ENCODE measurements around the gene CLEC4C. TPM values are rescaled to one million over a fixed set of nuclear protein-coding genes. Genes with fewer than 3 reads are reported as not detected.
"Not testable (repeated sequence)": the region's sequence is repeated elsewhere in the genome, so short reads cannot be mapped to it uniquely, and the experiment has no call there.

CLEC4C gene
- total and polyA plus RNA-seq, 10 of the 15 experiments (the other 5 are each of a cell fraction or from before 2014, with no cell fraction given): 0.38 to 12.2 (median 4.6) TPM

- no peaks in the 10 kb centered on the region for H3K79me2 ChIP-seq (ENCODE audit: control insufficient read depth, insufficient read depth, low read length)
- DNase-seq (ENCODE audit: low read depth, low spot score) (no peak), FAIRE-seq (no peak), ATAC-seq (no peak)
- no peaks in the 10 kb centered on the region for H3K4me1 ChIP-seq (ENCODE audit: control insufficient read depth, insufficient read depth, low read length)
- H3K27ac ChIP-seq (ENCODE audit: control insufficient read depth, insufficient read depth): no peak overlapping the region
- WGBS (ENCODE audit: insufficient coverage, insufficient replicate concordance, low lambda C conversion rate, missing lambda C conversion rate): 3% methylated on average over 5 of the region's 5 CpGs
- H3K9ac ChIP-seq (ENCODE audit: control insufficient read depth, insufficient read depth, low read length): no peak overlapping the region
- RAD21 ChIA-PET (ENCODE audit: unreplicated experiment): no interaction called here
- TF ChIP-seq BCL11A (IDR thresholded peaks at IDR 0.05; ENCODE audit: low read depth, low read length): no peak
- no peak for TF ChIP-seq ZBTB33 (IDR thresholded peaks at IDR 0.05)
- no peak for TF ChIP-seq HCFC1 (IDR thresholded peaks at IDR 0.05; ENCODE audit: low read length)
- CTCF ChIA-PET: no interaction called here
- POLR2A ChIA-PET: no interaction called here
- H2AFZ ChIP-seq (ENCODE audit: control insufficient read depth, low read depth, low read length): no peak overlapping the region
- H4K20me1 ChIP-seq (ENCODE audit: control insufficient read depth, insufficient read depth): no peaks in the 10 kb centered on the region
- no TSS peak for BruUV-seq (replicated peaks)
- in situ Hi-C loops (cut with MboI) (no loop called here), intact Hi-C loops (cut with micrococcal nuclease; ENCODE audit: unreplicated experiment) (no loop called here)
- H3K27me3 ChIP-seq (replicated peaks in 1 of 2; ENCODE audit: control insufficient read depth in 2 of 2, insufficient read depth in 2 of 2, low read length in 1 of 2): no peaks in the 10 kb centered on the region; a peak in 1 of 4 replicates
- H3K4me3 ChIP-seq: no peak overlapping the region
- SMC1A ChIA-PET (ENCODE audit: uncharacterized antibody, unreplicated experiment): no interaction called here
- H3K36me3 ChIP-seq (ENCODE audit: control insufficient read depth in 2 of 2, insufficient read depth in 2 of 2, low read length in 1 of 2): no peaks in the 10 kb centered on the region
- H3K9me3 ChIP-seq (replicated peaks; ENCODE audit: control insufficient read depth, insufficient read depth, low read length): no peaks in the 10 kb centered on the region
- H3K4me2 ChIP-seq (ENCODE audit: control insufficient read depth, insufficient read depth): no peak overlapping the region
Observed at GRCh38 chr12:7731486-7731885, 15.7 kb downstream of the CLEC4C start.

- SMC1A ChIA-PET (ENCODE audit: uncharacterized antibody, unreplicated experiment); intact Hi-C loops (cut with micrococcal nuclease; ENCODE audit: unreplicated experiment): not testable (repeated sequence)
Observed at GRCh38 chr12:7730984-7731383, 16.2 kb downstream of the CLEC4C start.

More at GRCh38 chr12:7730984-7731383, 16.2 kb downstream of the CLEC4C start:
- ATAC-seq; H2AFZ ChIP-seq (ENCODE audit: control insufficient read depth, low read depth, low read length); H3K9ac ChIP-seq (ENCODE audit: control insufficient read depth, insufficient read depth, low read length); POLR2A ChIA-PET; H4K20me1 ChIP-seq (ENCODE audit: control insufficient read depth, insufficient read depth); CTCF ChIA-PET; H3K27me3 ChIP-seq (replicated peaks in 1 of 2; ENCODE audit: control insufficient read depth in 2 of 2, insufficient read depth in 2 of 2, low read length in 1 of 2); DNase-seq (ENCODE audit: low read depth, low spot score); RAD21 ChIA-PET (ENCODE audit: unreplicated experiment); H3K4me2 ChIP-seq (ENCODE audit: control insufficient read depth, insufficient read depth); FAIRE-seq; H3K79me2 ChIP-seq (ENCODE audit: control insufficient read depth, insufficient read depth, low read length); H3K36me3 ChIP-seq (ENCODE audit: control insufficient read depth in 2 of 2, insufficient read depth in 2 of 2, low read length in 1 of 2); H3K9me3 ChIP-seq (replicated peaks; ENCODE audit: control insufficient read depth, insufficient read depth, low read length); BruUV-seq (replicated peaks); in situ Hi-C loops (cut with MboI); H3K4me3 ChIP-seq; H3K27ac ChIP-seq (ENCODE audit: control insufficient read depth, insufficient read depth); H3K4me1 ChIP-seq (ENCODE audit: control insufficient read depth, insufficient read depth, low read length): not testable (repeated sequence)
